GM18502 (cell line): Measurements from ENCODE around the gene SLC25A41.
"Not testable (repeated sequence)": the region's sequence is repeated elsewhere in the genome, so short reads cannot be mapped to it uniquely, and the experiment has no call there.

Experiments
- ATAC-seq: cut with Tn5 transposase; IDR thresholded peaks from one replicate; pipeline ENCODE4 v1.9.1; 2021; ENCODE audit warnings: mild to moderate bottlenecking; ENCODE audit not compliant: unreplicated experiment, poor library complexity

SLC25A41 gene

GRCh38 chr19:6413291-6413690, 20.3 kb downstream of the SLC25A41 start:
- ATAC-seq: no peak

- no peak for ATAC-seq
These were observed 21.0 kb downstream of the SLC25A41 start for GRCh38 chr19:6412447-6413091.

GRCh38 chr19:6412061-6412446, 21.5 kb downstream of the SLC25A41 start:
- ATAC-seq: no peak

GRCh38 chr19:6409346-6409745, 24.2 kb downstream of the SLC25A41 start:
- no peak for ATAC-seq

- no peak for ATAC-seq
These were observed 27.2 kb downstream of the SLC25A41 start for GRCh38 chr19:6406401-6406800.

GRCh38 chr19:6402837-6403608, 30.5 kb downstream of the SLC25A41 start:
- no peak for ATAC-seq

GRCh38 chr19:6402058-6402457, 31.5 kb downstream of the SLC25A41 start:
- ATAC-seq: no peak

- ATAC-seq: not testable (repeated sequence)
These were observed 33.3 kb downstream of the SLC25A41 start for GRCh38 chr19:6400062-6400944.

- no peak for ATAC-seq
These were observed 37.3 kb downstream of the SLC25A41 start for GRCh38 chr19:6396305-6396704.

GRCh38 chr19:6394831-6395230, 38.7 kb downstream of the SLC25A41 start:
- no peak for ATAC-seq

- ATAC-seq: no peak
These were observed 39.6 kb downstream of the SLC25A41 start for GRCh38 chr19:6393983-6394412.

GRCh38 chr19:6393074-6393982, 40.2 kb downstream of the SLC25A41 start, which contains the start of gene GTF2F1:
TSS of gene GTF2F1 (minus strand) at chr19:6393164. CDS start at chr19:6392995, 169 bp downstream.
- ATAC-seq: peak; percentile 79

- peak; percentile 9 for ATAC-seq
These were observed 41.1 kb downstream of the SLC25A41 start for GRCh38 chr19:6392221-6393073.

- no peak for ATAC-seq
These were observed 46.2 kb downstream of the SLC25A41 start for GRCh38 chr19:6387372-6387771.

- ATAC-seq: no peak
These were observed 49.2 kb downstream of the SLC25A41 start for GRCh38 chr19:6384381-6384780.

GRCh38 chr19:6383188-6383587, 50.4 kb downstream of the SLC25A41 start:
- no peak for ATAC-seq

GRCh38 chr19:6381030-6381750, 52.4 kb downstream of the SLC25A41 start:
- ATAC-seq: no peak

GRCh38 chr19:6379744-6380143, 53.8 kb downstream of the SLC25A41 start:
- no peak for ATAC-seq
